Measurements from ENCODE around the gene KLHL9. TPM values are rescaled to one million over a fixed set of nuclear protein-coding genes. Genes with fewer than 3 reads are reported as not detected.

KLHL9 gene
- total RNA-seq, 1 donor from 2014 or later: 28.9 TPM

GRCh38 chr9:21314152-21314551, 21.1 kb downstream of the KLHL9 start:
- Mint-ChIP-seq H3K9me3 (ENCODE audit: low read depth) (no peaks in the 10 kb centered on the region), H3K27me3 (ENCODE audit: low read depth) (peaks cover 26% of the 10 kb centered on the region), H3K36me3 (ENCODE audit: low read depth) (no peaks in the 10 kb centered on the region), H3K4me1 (ENCODE audit: low read depth) (peaks cover 5% of the 10 kb centered on the region), H3K4me3 (ENCODE audit: unreplicated experiment) (no peak overlapping the region), H3K27ac (ENCODE audit: unreplicated experiment) (no peak overlapping the region)
- no peak for DNase-seq (ENCODE audit: low spot score)
- no peak for TF ChIP-seq CTCF (IDR thresholded peaks at IDR 0.05)

GRCh38 chr9:21311889-21312288, 23.3 kb downstream of the KLHL9 start:
- Mint-ChIP-seq H3K9me3 (ENCODE audit: low read depth) (no peaks in the 10 kb centered on the region), H3K27me3 (ENCODE audit: low read depth) (peaks cover 33% of the 10 kb centered on the region), H3K4me3 (ENCODE audit: unreplicated experiment) (no peak overlapping the region), H3K27ac (ENCODE audit: unreplicated experiment) (no peak overlapping the region), H3K4me1 (ENCODE audit: low read depth) (no peaks in the 10 kb centered on the region), H3K36me3 (ENCODE audit: low read depth) (no peaks in the 10 kb centered on the region)
- TF ChIP-seq CTCF (IDR thresholded peaks at IDR 0.05): no peak
- no peak for DNase-seq (ENCODE audit: low spot score)

GRCh38 chr9:21305213-21305612, 30.0 kb downstream of the KLHL9 start, which contains the start of gene IFNA5:
Gene IFNA5, minus strand, starts transcription at chr9:21305313. Its CDS starts 57 bp downstream, at chr9:21305256.
- H3K36me3 Mint-ChIP-seq (ENCODE audit: low read depth): no peaks in the 10 kb centered on the region
- no peak for DNase-seq (ENCODE audit: low spot score)
- no peak for TF ChIP-seq CTCF (IDR thresholded peaks at IDR 0.05)
- H3K4me3 Mint-ChIP-seq (ENCODE audit: unreplicated experiment): no peak within 1 kb of the TSS
- no peaks in the 10 kb centered on the region for H3K4me1 Mint-ChIP-seq (ENCODE audit: low read depth)
- no peaks in the 10 kb centered on the region for H3K9me3 Mint-ChIP-seq (ENCODE audit: low read depth)
- no peak within 1 kb of the TSS for H3K27ac Mint-ChIP-seq (ENCODE audit: unreplicated experiment)
- H3K27me3 Mint-ChIP-seq (ENCODE audit: low read depth): peaks cover 46% of the 10 kb centered on the region

GRCh38 chr9:21295992-21296391, 39.2 kb downstream of the KLHL9 start:
- Mint-ChIP-seq H3K36me3 (ENCODE audit: low read depth) (no peaks in the 10 kb centered on the region), H3K27ac (ENCODE audit: unreplicated experiment) (no peak overlapping the region), H3K27me3 (ENCODE audit: low read depth) (peaks cover 23% of the 10 kb centered on the region), H3K4me1 (ENCODE audit: low read depth) (no peaks in the 10 kb centered on the region), H3K9me3 (ENCODE audit: low read depth) (no peaks in the 10 kb centered on the region), H3K4me3 (ENCODE audit: unreplicated experiment) (no peak overlapping the region)
- DNase-seq (ENCODE audit: low spot score): no peak
- no peak for TF ChIP-seq CTCF (IDR thresholded peaks at IDR 0.05)

GRCh38 chr9:21294904-21295538, 40.2 kb downstream of the KLHL9 start:
- no peak for DNase-seq (ENCODE audit: low spot score)
- Mint-ChIP-seq H3K36me3 (ENCODE audit: low read depth) (no peaks in the 10 kb centered on the region), H3K4me1 (ENCODE audit: low read depth) (no peaks in the 10 kb centered on the region), H3K27ac (ENCODE audit: unreplicated experiment) (no peak overlapping the region), H3K27me3 (ENCODE audit: low read depth) (peaks cover 28% of the 10 kb centered on the region), H3K4me3 (ENCODE audit: unreplicated experiment) (no peak overlapping the region), H3K9me3 (ENCODE audit: low read depth) (peaks cover 2% of the 10 kb centered on the region)
- no peak for TF ChIP-seq CTCF (IDR thresholded peaks at IDR 0.05)
